H1 (cell line): ENCODE measurements around the gene GET3. TPM values are rescaled to one million over a fixed set of nuclear protein-coding genes. Genes with fewer than 3 reads are reported as not detected.

ENCODE experiments used
- CTCF ChIA-PET: fragments of 300-600 bp; sonication (Branson Sonifier 250); formaldehyde crosslinking; loops from one replicate; lab custom pipeline; 2021; ENCODE audit not compliant: partially characterized antibody; lab: Charles Lee
- POLR2A ChIA-PET: fragments of 300-600 bp; sonication (Branson Sonifier 250); formaldehyde crosslinking; loops from one replicate; lab custom pipeline; 2021; ENCODE audit warnings: inconsistent platforms; ENCODE audit not compliant: partially characterized antibody; lab: Charles Lee
- DNase-seq, 2 experiments: peaks; one replicate each; pipeline versions ENCODE4 v3.0.0 to v3.0.0-alpha.2; 2010 to 2022; ENCODE audit warnings: low spot score in 2 of 2, low read depth in 1 of 2, mixed read lengths in 1 of 2
- FAIRE-seq: peaks from 2 replicates; lab custom pipeline; 2011; peaks lifted over from hg19 to GRCh38; lab: Jason Lieb, UNC
- H2AFZ ChIP-seq: 2 replicates; pipeline ENCODE4 v1.8.1; 2012; ENCODE audit warnings: low read length, inconsistent platforms
- H2AK5ac ChIP-seq: 2 replicates; pipeline ENCODE4 v1.6.1; 2013; ENCODE audit warnings: low read depth, low read length
- H2BK120ac ChIP-seq: replicated peaks from 2 replicates; pipeline ENCODE3; 2013; ENCODE audit warnings: low read depth, low read length, inconsistent platforms
- H2BK12ac ChIP-seq: 2 replicates; pipeline ENCODE4 v1.6.1; 2013; ENCODE audit warnings: low read depth, low read length
- H2BK15ac ChIP-seq: 2 replicates; pipeline ENCODE4 v1.6.1; 2013; ENCODE audit warnings: low read length
- H2BK20ac ChIP-seq: 2 replicates; pipeline ENCODE4 v1.6.1; 2013; ENCODE audit warnings: low read length
- H2BK5ac ChIP-seq: 2 replicates; pipeline ENCODE4 v1.6.1; 2013; ENCODE audit warnings: low read depth, low read length
- H3K14ac ChIP-seq: 2 replicates; pipeline ENCODE4 v1.6.1; 2013; ENCODE audit warnings: inconsistent platforms; ENCODE audit not compliant: insufficient read length
- H3K18ac ChIP-seq: 2 replicates; pipeline ENCODE4 v1.6.1; 2013; ENCODE audit warnings: low read length; ENCODE audit errors: extremely low read depth
- H3K23ac ChIP-seq: 2 replicates; pipeline ENCODE4 v1.6.1; 2013; ENCODE audit warnings: inconsistent platforms; ENCODE audit not compliant: insufficient read length
- H3K23me2 ChIP-seq: 2 replicates; pipeline ENCODE4 v1.6.1; 2013; ENCODE audit warnings: low read depth, low read length
- H3K27ac ChIP-seq: 2 replicates; pipeline ENCODE4 v1.6.1; 2011; ENCODE audit warnings: low read depth, low read length, inconsistent platforms
- H3K27me3 ChIP-seq, 4 experiments: replicated peaks in 1 of 4; 1 replicate in 1 of 4; 2 replicates in 3 of 4; pipeline versions ENCODE4 v1.6.1 to v1.8.1; 2011 to 2013; ENCODE audit warnings: low read length in 3 of 4, mild to moderate bottlenecking in 3 of 4, inconsistent platforms in 2 of 4, mixed read lengths in 2 of 4, moderate library complexity in 1 of 4; ENCODE audit not compliant: control insufficient read depth in 3 of 4, insufficient read depth in 3 of 4; ENCODE audit errors: extremely low read depth in 1 of 4
- H3K36me3 ChIP-seq, 4 experiments: 2 replicates each; pipeline versions ENCODE4 v1.6.1 to v1.8.1; 2011 to 2013; ENCODE audit warnings: mild to moderate bottlenecking in 4 of 4, low read length in 3 of 4, moderate library complexity in 2 of 4, control low read depth in 1 of 4, inconsistent platforms in 1 of 4; ENCODE audit not compliant: insufficient read depth in 4 of 4, control insufficient read depth in 2 of 4
- H3K4ac ChIP-seq: replicated peaks from 2 replicates; pipeline ENCODE3; 2013; ENCODE audit warnings: low read length, low read depth, mixed read lengths, inconsistent platforms; ENCODE audit not compliant: insufficient read length
- H3K4me1 ChIP-seq, 4 experiments: replicated peaks in 1 of 4; 1 replicate in 1 of 4; 2 replicates in 3 of 4; pipeline versions ENCODE4 v1.6.1 to v1.8.1; 2011 to 2013; ENCODE audit warnings: low read length in 3 of 4, inconsistent platforms in 2 of 4, mixed read lengths in 1 of 4; ENCODE audit not compliant: insufficient read depth in 4 of 4, control insufficient read depth in 3 of 4
- H3K4me2 ChIP-seq, 2 experiments: 2 replicates each; pipeline versions ENCODE4 v1.6.1 to v1.8.1; 2011 to 2013; ENCODE audit warnings: low read depth in 2 of 2, low read length in 2 of 2, control low read depth in 1 of 2, inconsistent platforms in 1 of 2, mild to moderate bottlenecking in 1 of 2; ENCODE audit not compliant: insufficient read depth in 1 of 2
- H3K4me3 ChIP-seq, 4 experiments: fragments of 200-600, 300-600 bp in 1 of 4; sonication (generic), shearing (Covaris generic), sonication (Bioruptor Twin) in 1 of 4; 2 replicates each; pipeline versions ENCODE4 v1.5.1 to v1.8.1; 2011 to 2016; ENCODE audit warnings: low read length in 4 of 4, low read depth in 3 of 4, control low read depth in 2 of 4, inconsistent platforms in 2 of 4, mild to moderate bottlenecking in 2 of 4, mixed read lengths in 1 of 4, moderate library complexity in 1 of 4; ENCODE audit not compliant: insufficient read depth in 2 of 4; ENCODE audit errors: extremely low read depth in 1 of 4
- H3K56ac ChIP-seq: replicated peaks from 2 replicates; pipeline ENCODE3; 2013; ENCODE audit warnings: low read depth, mild to moderate bottlenecking, mixed read lengths, low read length, inconsistent platforms; ENCODE audit not compliant: insufficient read length
- H3K79me1 ChIP-seq: 2 replicates; pipeline ENCODE4 v1.6.1; 2013; ENCODE audit warnings: low read depth, low read length, control low read depth
- H3K79me2 ChIP-seq, 2 experiments: 2 replicates each; pipeline versions ENCODE4 v1.6.1 to v1.8.1; 2012 to 2013; ENCODE audit warnings: low read length in 2 of 2, mild to moderate bottlenecking in 2 of 2, inconsistent platforms in 1 of 2; ENCODE audit not compliant: insufficient read depth in 2 of 2, control insufficient read depth in 1 of 2
- H3K9ac ChIP-seq, 4 experiments: replicated peaks in 1 of 4; 1 replicate in 1 of 4; 2 replicates in 3 of 4; pipeline versions ENCODE4 v1.6.1 to v1.8.1; 2011 to 2013; ENCODE audit warnings: low read depth in 3 of 4, low read length in 3 of 4, control low read depth in 2 of 4, mild to moderate bottlenecking in 2 of 4, moderate library complexity in 2 of 4, inconsistent platforms in 1 of 4; ENCODE audit errors: extremely low read depth in 1 of 4
- H3K9me3 ChIP-seq, 2 experiments: 2 replicates each; pipeline versions ENCODE4 v1.6.1 to v1.8.1; 2012 to 2013; ENCODE audit warnings: mild to moderate bottlenecking in 2 of 2, moderate library complexity in 2 of 2, control low read depth in 1 of 2, inconsistent platforms in 1 of 2, low read depth in 1 of 2, low read length in 1 of 2, mixed read lengths in 1 of 2; ENCODE audit not compliant: insufficient read depth in 2 of 2
- H4K20me1 ChIP-seq, 2 experiments: replicated peaks in 1 of 2; 2 replicates each; pipeline versions ENCODE3 to v1.8.1; 2011 to 2013; ENCODE audit warnings: inconsistent platforms in 2 of 2, low read length in 2 of 2, mild to moderate bottlenecking in 1 of 2; ENCODE audit not compliant: insufficient read depth in 2 of 2, control insufficient read depth in 1 of 2
- H4K5ac ChIP-seq: 2 replicates; pipeline ENCODE4 v1.6.1; 2013; ENCODE audit warnings: low read length, low read depth, mixed read lengths, inconsistent platforms; ENCODE audit not compliant: insufficient read length
- H4K8ac ChIP-seq: 2 replicates; pipeline ENCODE4 v1.8.0; 2013; ENCODE audit warnings: mild to moderate bottlenecking, moderate library complexity, low read length, inconsistent platforms; ENCODE audit not compliant: insufficient read depth; ENCODE audit errors: extremely low read depth
- H4K91ac ChIP-seq: replicated peaks from 2 replicates; pipeline ENCODE3; 2013; ENCODE audit warnings: low read length, mixed read lengths, inconsistent platforms; ENCODE audit not compliant: insufficient read length
- GABPA ChIP-seq: IDR thresholded peaks from 2 replicates; pipeline ENCODE4 v1.6.1; 2011; ENCODE audit warnings: mild to moderate bottlenecking, low read length, moderate library complexity, borderline replicate concordance; ENCODE audit not compliant: insufficient read depth
- GTF2F1 ChIP-seq: IDR thresholded peaks from 2 replicates; pipeline ENCODE4 v1.6.1; 2012; ENCODE audit warnings: low read depth, low read length, improper control_type of control experiment, borderline replicate concordance
- NANOG ChIP-seq: IDR thresholded peaks from 2 replicates; pipeline ENCODE4 v1.6.1; 2011; ENCODE audit warnings: low read length, low read depth, mild to moderate bottlenecking, inconsistent platforms; ENCODE audit not compliant: insufficient read depth, poor library complexity, severe bottlenecking
- RAD21 ChIP-seq, 2 experiments: IDR thresholded peaks in 1 of 2; conservative IDR thresholded peaks in 1 of 2; 2 replicates each; pipeline ENCODE4 v1.6.1; 2011; ENCODE audit warnings: low read depth in 2 of 2, low read length in 2 of 2, improper control_type of control experiment in 1 of 2, inconsistent platforms in 1 of 2, mild to moderate bottlenecking in 1 of 2, moderate library complexity in 1 of 2
- WGBS, 2 experiments: shearing (Covaris generic) in 1 of 2; methylation state at CpG; one replicate each; pipeline versions ENCODE4 v1.1.6 to v1.1.7; 2013 to 2015; ENCODE audit warnings: low lambda C conversion rate in 2 of 2, mixed read lengths in 2 of 2, inconsistent platforms in 1 of 2, low coverage in 1 of 2, missing lambda C conversion rate in 1 of 2; ENCODE audit not compliant: insufficient replicate concordance in 2 of 2, insufficient coverage in 1 of 2, insufficient read length in 1 of 2; ENCODE audit errors: extremely low coverage in 1 of 2, missing lambda C conversion rate in 1 of 2; 5-methylcytosine and 5-hydroxymethylcytosine counted together
- polyA plus RNA-seq, 7 experiments: library from polyadenylated mRNA; depleted of rRNA in 3 of 7; stranded (reverse) in 5 of 7; unstranded in 2 of 7; fragments of >200 nt in 5 of 7; fragments of 200-250 nt in 2 of 7; gene quantifications; 1 replicate in 5 of 7; 2 replicates in 1 of 7; 4 replicates in 1 of 7; pipeline versions ENCODE4 v1.2.1 to v1.2.3, GENCODE V29; 2011 to 2013; ENCODE audit warnings: missing spikeins in 2 of 7, mixed read lengths in 2 of 7
- total RNA-seq: library from RNA; stranded (reverse); fragmentation: NEBNext Ultra II Directional; extraction: Animal tissue kit (Norgen Biotek cat#: 25700); gene quantifications from 2 replicates; pipeline ENCODE4 v1.2.1, GENCODE V29; 2021
- TF ChIP-seq, protein P1 (sequence below), 3 experiments: IDR thresholded peaks; 1 replicate in 2 of 3; 2 replicates in 1 of 3; pipeline versions ENCODE4 v1.5.1 to v1.6.1; 2011; ENCODE audit warnings: low read length in 3 of 3, mild to moderate bottlenecking in 3 of 3, inconsistent platforms in 2 of 3, low read depth in 1 of 3, moderate library complexity in 1 of 3; ENCODE audit not compliant: insufficient read depth in 1 of 3; ENCODE audit errors: control extremely low read depth in 1 of 3
- TF ChIP-seq, protein P2 (sequence below): IDR thresholded peaks from 2 replicates; pipeline ENCODE4 v1.6.1; 2012; ENCODE audit warnings: low read length, inconsistent platforms

GET3 gene
- total and polyA plus RNA-seq, 2 of the 8 experiments (the other 6 are each of a cell fraction or from before 2014, with no cell fraction given) = 105 to 297 TPM

DNA sequence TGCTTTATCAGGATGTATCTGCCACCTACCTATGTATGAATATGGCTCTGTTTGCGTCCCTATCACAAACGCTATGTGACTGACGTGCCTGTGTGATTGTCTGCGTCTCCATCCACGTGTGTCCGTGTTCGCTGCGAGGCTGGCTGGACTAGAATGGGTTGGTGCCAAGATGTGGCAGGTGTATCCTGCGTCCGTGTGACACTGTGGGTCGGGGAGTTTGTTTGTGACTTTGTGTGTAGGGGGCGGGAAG is 44.8 kb downstream of the GET3 start:
- Histone ChIP-seq H3K4ac (no peak overlapping the region), H3K4me2 (peak overlapping the region; percentile 51 to 98), H4K8ac (peak overlapping the region; percentile 76; the same call in 1 of the 2 replicates), H3K36me3 (no peaks in the 10 kb centered on the region), H3K23me2 (peaks cover 27% of the 10 kb centered on the region; the same call in 1 of the 2 replicates), H2BK120ac (peak overlapping the region; percentile 4), H3K14ac (no peak overlapping the region), H3K27me3 (no peaks in the 10 kb centered on the region), H4K5ac (peak overlapping the region; percentile 27), H2AK5ac (peak overlapping the region; percentile 76; the same call in 1 of the 2 replicates), H3K9me3 (no peaks in the 10 kb centered on the region), H3K79me2 (no peaks in the 10 kb centered on the region), H3K4me1 (peaks cover 13 to 30% (median 19%) of the 10 kb centered on the region in 4 experiments), H3K18ac (peak overlapping the region; percentile 86), H2BK15ac (peak overlapping the region; percentile 95), H3K79me1 (no peaks in the 10 kb centered on the region; the same call in 1 of the 2 replicates), H3K27ac (no peak overlapping the region), H4K91ac (peak overlapping the region; percentile 37), H2BK12ac (peak overlapping the region; percentile 56), H2BK5ac (0 out of 2 replicates have a peak overlapping the region, but pooled peaks have one; percentile 20), H2AFZ (no peak overlapping the region), H4K20me1 (peaks cover 0 to 1% of the 10 kb centered on the region in 2 experiments), H3K9ac (no peak overlapping the region), H3K4me3 (peak overlapping the region; percentile 38 to 77 (median 54); a peak in 7 of 8 replicates), H3K56ac (no peak overlapping the region), H2BK20ac (peak overlapping the region; percentile 53; the same call in 1 of the 2 replicates)
- POLR2A ChIA-PET = interaction anchor here (1.0 to 16.6 kb wide), 4 partner anchors 15 to 101 kb away, joined by 3 to 317 read pairs (median 4); partner anchors contain the start of genes DHPS, JUNB, PRDX2 and RTBDN
- CTCF ChIA-PET = interaction anchor here (1.2 to 9.3 kb wide), 2 partner anchors 14 to 53 kb away, joined by 4 to 277 read pairs; partner anchors contain the start of gene JUNB
- DNase-seq (no peak), FAIRE-seq (no peak)
- TF ChIP-seq, protein P1, sequence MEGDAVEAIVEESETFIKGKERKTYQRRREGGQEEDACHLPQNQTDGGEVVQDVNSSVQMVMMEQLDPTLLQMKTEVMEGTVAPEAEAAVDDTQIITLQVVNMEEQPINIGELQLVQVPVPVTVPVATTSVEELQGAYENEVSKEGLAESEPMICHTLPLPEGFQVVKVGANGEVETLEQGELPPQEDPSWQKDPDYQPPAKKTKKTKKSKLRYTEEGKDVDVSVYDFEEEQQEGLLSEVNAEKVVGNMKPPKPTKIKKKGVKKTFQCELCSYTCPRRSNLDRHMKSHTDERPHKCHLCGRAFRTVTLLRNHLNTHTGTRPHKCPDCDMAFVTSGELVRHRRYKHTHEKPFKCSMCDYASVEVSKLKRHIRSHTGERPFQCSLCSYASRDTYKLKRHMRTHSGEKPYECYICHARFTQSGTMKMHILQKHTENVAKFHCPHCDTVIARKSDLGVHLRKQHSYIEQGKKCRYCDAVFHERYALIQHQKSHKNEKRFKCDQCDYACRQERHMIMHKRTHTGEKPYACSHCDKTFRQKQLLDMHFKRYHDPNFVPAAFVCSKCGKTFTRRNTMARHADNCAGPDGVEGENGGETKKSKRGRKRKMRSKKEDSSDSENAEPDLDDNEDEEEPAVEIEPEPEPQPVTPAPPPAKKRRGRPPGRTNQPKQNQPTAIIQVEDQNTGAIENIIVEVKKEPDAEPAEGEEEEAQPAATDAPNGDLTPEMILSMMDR (IDR thresholded peaks at IDR 0.05; ENCODE audit: control extremely low read depth in 1 of 3, insufficient read depth in 1 of 3, low read depth in 1 of 3, low read length in 3 of 3) = no peak
- TF ChIP-seq, protein P2, sequence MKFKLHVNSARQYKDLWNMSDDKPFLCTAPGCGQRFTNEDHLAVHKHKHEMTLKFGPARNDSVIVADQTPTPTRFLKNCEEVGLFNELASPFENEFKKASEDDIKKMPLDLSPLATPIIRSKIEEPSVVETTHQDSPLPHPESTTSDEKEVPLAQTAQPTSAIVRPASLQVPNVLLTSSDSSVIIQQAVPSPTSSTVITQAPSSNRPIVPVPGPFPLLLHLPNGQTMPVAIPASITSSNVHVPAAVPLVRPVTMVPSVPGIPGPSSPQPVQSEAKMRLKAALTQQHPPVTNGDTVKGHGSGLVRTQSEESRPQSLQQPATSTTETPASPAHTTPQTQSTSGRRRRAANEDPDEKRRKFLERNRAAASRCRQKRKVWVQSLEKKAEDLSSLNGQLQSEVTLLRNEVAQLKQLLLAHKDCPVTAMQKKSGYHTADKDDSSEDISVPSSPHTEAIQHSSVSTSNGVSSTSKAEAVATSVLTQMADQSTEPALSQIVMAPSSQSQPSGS = no peak
- no peak for TF ChIP-seq GABPA
- TF ChIP-seq RAD21 (IDR thresholded peaks at IDR 0.05 in 1 of 2, conservative IDR thresholded peaks at IDR 0.05 in 1 of 2; ENCODE audit: low read depth in 2 of 2, low read length in 2 of 2) = no peak
- TF ChIP-seq GTF2F1 = no peak
- no peak for TF ChIP-seq NANOG
- TF ChIP-seq, all 59 proteins: peak for 0
- H3K23ac ChIP-seq = no peak overlapping the region
- 65% methylated on average over 12 of the region's 12 CpGs; no CpG with 5 or more reads in 1 of the 2 experiments for whole genome bisulfite sequencing, 2 experiments
